GM19397 (cell line): ENCODE results near the gene ARSG.

ENCODE experiments used
- ATAC-seq: cut with Tn5 transposase; IDR thresholded peaks from one replicate; pipeline ENCODE4 v1.9.1; 2021; ENCODE audit warnings: mild to moderate bottlenecking, moderate library complexity; ENCODE audit not compliant: unreplicated experiment

ARSG gene

GRCh38 chr17:68462381-68463210 lies 171.3 kb downstream of the ARSG start:
- peak; percentile 42 for ATAC-seq

GRCh38 chr17:68463211-68464019 lies 172.1 kb downstream of the ARSG start:
- ATAC-seq = no peak

GRCh38 chr17:68468334-68468733 lies 177.0 kb downstream of the ARSG start:
- no peak for ATAC-seq

GRCh38 chr17:68468788-68469187 lies 177.5 kb downstream of the ARSG start:
- no peak for ATAC-seq
